OCI-LY1 (cell line): ENCODE data around the gene SYNE1.

ENCODE experiments used
- EZH2 ChIP-seq: fragments of 200-600 bp; sonication (generic), shearing (Covaris generic); IDR thresholded peaks from 2 replicates; pipeline ENCODE4 v1.8.0; 2017; ENCODE audit warnings: borderline replicate concordance, mixed run types, mild to moderate bottlenecking, antibody characterized with exemption, low read length, moderate library complexity, mixed read lengths
- TF ChIP-seq, protein P1 (sequence below): fragments of 200-600 bp; sonication (generic), shearing (Covaris generic); IDR thresholded peaks from 2 replicates; pipeline ENCODE4 v1.5.1; 2017; ENCODE audit warnings: mild to moderate bottlenecking, antibody characterized with exemption, low read length, moderate library complexity, mixed read lengths

DNA sequence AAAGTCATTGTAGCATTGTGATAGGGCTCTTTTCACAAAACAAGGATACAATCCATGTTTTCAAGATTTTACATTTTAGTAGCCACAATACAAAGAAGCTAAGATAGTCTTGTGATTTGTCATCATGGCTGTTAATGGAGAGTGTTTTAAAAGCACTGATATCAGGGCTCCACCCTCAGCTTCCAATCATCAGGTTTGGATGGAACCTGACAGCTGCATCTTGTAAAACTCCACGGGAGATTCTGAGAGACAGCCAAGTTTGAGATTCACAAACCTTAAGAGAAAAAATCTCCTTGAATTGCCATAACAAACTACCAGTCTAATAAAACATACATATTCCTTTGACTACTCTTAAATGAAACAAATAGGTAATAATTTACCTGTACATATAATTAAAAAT, 549.5 kb downstream of the SYNE1 start:
- TF ChIP-seq, protein P1, sequence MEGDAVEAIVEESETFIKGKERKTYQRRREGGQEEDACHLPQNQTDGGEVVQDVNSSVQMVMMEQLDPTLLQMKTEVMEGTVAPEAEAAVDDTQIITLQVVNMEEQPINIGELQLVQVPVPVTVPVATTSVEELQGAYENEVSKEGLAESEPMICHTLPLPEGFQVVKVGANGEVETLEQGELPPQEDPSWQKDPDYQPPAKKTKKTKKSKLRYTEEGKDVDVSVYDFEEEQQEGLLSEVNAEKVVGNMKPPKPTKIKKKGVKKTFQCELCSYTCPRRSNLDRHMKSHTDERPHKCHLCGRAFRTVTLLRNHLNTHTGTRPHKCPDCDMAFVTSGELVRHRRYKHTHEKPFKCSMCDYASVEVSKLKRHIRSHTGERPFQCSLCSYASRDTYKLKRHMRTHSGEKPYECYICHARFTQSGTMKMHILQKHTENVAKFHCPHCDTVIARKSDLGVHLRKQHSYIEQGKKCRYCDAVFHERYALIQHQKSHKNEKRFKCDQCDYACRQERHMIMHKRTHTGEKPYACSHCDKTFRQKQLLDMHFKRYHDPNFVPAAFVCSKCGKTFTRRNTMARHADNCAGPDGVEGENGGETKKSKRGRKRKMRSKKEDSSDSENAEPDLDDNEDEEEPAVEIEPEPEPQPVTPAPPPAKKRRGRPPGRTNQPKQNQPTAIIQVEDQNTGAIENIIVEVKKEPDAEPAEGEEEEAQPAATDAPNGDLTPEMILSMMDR, result no peak
- no peak for TF ChIP-seq EZH2
